CD4-positive, alpha-beta T cell treated with Interleukin-4 for 1 hour (primary cell): ENCODE measurements around the gene SEC61A2.

Experiments
- DNase-seq, 2 donors: peaks; one replicate each; pipeline ENCODE4 v3.0.0-alpha.2; 2020 to 2022

SEC61A2 gene

GRCh38 chr10:12200850-12201249, 71.4 kb downstream of the SEC61A2 start:
- no peak for DNase-seq

- DNase-seq = no peak
These were observed 72.1 kb downstream of the SEC61A2 start for GRCh38 chr10:12201543-12201942.

- no peak for DNase-seq
These were observed 72.7 kb downstream of the SEC61A2 start for GRCh38 chr10:12202226-12202625.

GRCh38 chr10:12205082-12205481, 75.6 kb downstream of the SEC61A2 start:
- DNase-seq = no peak

- no peak for DNase-seq
These were observed 77.6 kb downstream of the SEC61A2 start for GRCh38 chr10:12207114-12207513.

GRCh38 chr10:12208460-12208859, 79.0 kb downstream of the SEC61A2 start:
- no peak for DNase-seq

- no peak for DNase-seq
These were observed 83.0 kb downstream of the SEC61A2 start for GRCh38 chr10:12212454-12212853.

GRCh38 chr10:12213621-12214020, 84.1 kb downstream of the SEC61A2 start:
- no peak for DNase-seq

GRCh38 chr10:12214093-12214492, 84.6 kb downstream of the SEC61A2 start:
- no peak for DNase-seq

GRCh38 chr10:12214763-12215218, 85.3 kb downstream of the SEC61A2 start:
- DNase-seq = peak in 1 of 2 donors; percentile 56
